ENCODE measurements around the gene MTFMT. TPM values are rescaled to one million over a fixed set of nuclear protein-coding genes. Genes with fewer than 3 reads are reported as not detected.

Gene MTFMT
- total and polyA plus RNA-seq, 2 of the 13 experiments (the other 11 are each of a cell fraction or from before 2014, with no cell fraction given), result 9.9 to 23.2 TPM

DNA sequence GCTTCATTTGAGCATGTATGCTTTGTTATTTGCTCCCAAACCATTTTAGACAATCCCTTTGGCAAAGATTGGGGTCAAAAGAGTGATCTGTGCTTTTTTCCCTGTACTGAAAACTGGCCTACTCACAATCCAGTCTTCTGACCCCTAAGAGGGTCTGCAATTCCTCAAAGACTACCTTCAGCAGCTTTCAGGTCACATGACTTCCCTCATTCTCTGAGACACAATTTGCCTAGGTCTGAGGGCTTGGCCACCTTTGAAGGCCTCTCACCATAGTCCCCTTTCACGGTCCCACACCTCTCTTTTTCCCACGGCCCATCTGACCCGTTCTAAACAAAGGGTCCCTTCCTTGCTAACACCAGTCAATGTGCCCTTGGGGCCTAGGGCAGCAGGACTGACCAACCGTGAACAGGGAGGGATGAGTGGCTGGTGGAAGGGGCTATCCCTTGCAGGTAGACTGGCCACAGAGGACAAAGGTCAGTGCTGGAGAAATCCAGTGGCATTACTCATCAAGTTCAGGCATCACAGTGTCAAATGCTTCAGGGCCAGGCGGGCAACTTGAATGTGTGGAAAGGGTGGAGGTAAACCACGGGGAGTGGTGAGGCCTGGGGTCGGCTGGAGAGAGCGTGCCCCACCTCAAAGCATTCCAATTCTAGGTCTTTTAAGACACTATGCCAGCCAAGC lies 27.6 kb upstream of the MTFMT start (continued):
- no peak for TF ChIP-seq TAF15 (IDR thresholded peaks at IDR 0.05; ENCODE audit: low read depth, low read length, poor library complexity, severe bottlenecking)
- peak; percentile 79 for TF ChIP-seq HIVEP1 (CRISPR knock-in tag; IDR thresholded peaks at IDR 0.05)
- no peak; the same call in 1 of the 2 replicates for TF ChIP-seq ZNF121 (CRISPR knock-in tag; IDR thresholded peaks at IDR 0.05)
- TF ChIP-seq ARID2 (CRISPR knock-in tag; IDR thresholded peaks at IDR 0.05; ENCODE audit: borderline replicate concordance), result 0 out of 2 replicates have a peak, but pooled peaks have one; percentile 32
- TF ChIP-seq ZNF235 (CRISPR knock-in tag; IDR thresholded peaks at IDR 0.05; ENCODE audit: borderline replicate concordance), result no peak
- TF ChIP-seq, protein P1, sequence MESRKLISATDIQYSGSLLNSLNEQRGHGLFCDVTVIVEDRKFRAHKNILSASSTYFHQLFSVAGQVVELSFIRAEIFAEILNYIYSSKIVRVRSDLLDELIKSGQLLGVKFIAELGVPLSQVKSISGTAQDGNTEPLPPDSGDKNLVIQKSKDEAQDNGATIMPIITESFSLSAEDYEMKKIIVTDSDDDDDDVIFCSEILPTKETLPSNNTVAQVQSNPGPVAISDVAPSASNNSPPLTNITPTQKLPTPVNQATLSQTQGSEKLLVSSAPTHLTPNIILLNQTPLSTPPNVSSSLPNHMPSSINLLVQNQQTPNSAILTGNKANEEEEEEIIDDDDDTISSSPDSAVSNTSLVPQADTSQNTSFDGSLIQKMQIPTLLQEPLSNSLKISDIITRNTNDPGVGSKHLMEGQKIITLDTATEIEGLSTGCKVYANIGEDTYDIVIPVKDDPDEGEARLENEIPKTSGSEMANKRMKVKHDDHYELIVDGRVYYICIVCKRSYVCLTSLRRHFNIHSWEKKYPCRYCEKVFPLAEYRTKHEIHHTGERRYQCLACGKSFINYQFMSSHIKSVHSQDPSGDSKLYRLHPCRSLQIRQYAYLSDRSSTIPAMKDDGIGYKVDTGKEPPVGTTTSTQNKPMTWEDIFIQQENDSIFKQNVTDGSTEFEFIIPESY (CRISPR knock-in tag; IDR thresholded peaks at IDR 0.05), result no peak
- no peak for TF ChIP-seq ZMAT3 (CRISPR knock-in tag; conservative IDR thresholded peaks at IDR 0.05)
- no peak for TF ChIP-seq CHD2 (IDR thresholded peaks at IDR 0.05; ENCODE audit: low read depth, low read length)
- no peak for TF ChIP-seq PAX8 (CRISPR knock-in tag; IDR thresholded peaks at IDR 0.05; ENCODE audit: borderline replicate concordance)
- no peak for TF ChIP-seq ZNF263 (CRISPR knock-in tag; IDR thresholded peaks at IDR 0.05)
- TF ChIP-seq ASH2L (IDR thresholded peaks at IDR 0.05; ENCODE audit: insufficient read length, low read depth, low read length), result peak; percentile 72
- peak; percentile 74 for TF ChIP-seq NFYC (CRISPR knock-in tag; IDR thresholded peaks at IDR 0.05)
- TF ChIP-seq CCDC6 (CRISPR knock-in tag; IDR thresholded peaks at IDR 0.05), result no peak; the same call in 1 of the 2 replicates
- no peak for TF ChIP-seq TCF12 (IDR thresholded peaks at IDR 0.05)
- TF ChIP-seq TCF12 (CRISPR knock-in tag; IDR thresholded peaks at IDR 0.05), result no peak
- TF ChIP-seq SP1 (IDR thresholded peaks at IDR 0.05), result no peak
- TF ChIP-seq SP1 (CRISPR knock-in tag; IDR thresholded peaks at IDR 0.05), result no peak
- TF ChIP-seq, protein P2, sequence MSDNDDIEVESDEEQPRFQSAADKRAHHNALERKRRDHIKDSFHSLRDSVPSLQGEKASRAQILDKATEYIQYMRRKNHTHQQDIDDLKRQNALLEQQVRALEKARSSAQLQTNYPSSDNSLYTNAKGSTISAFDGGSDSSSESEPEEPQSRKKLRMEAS (IDR thresholded peaks at IDR 0.05), result peak; percentile 70
- TF ChIP-seq TBX2 (CRISPR knock-in tag; IDR thresholded peaks at IDR 0.05; ENCODE audit: borderline replicate concordance), result peak; percentile 82
- no peak for TF ChIP-seq ZNF180 (CRISPR knock-in tag; IDR thresholded peaks at IDR 0.05; ENCODE audit: borderline replicate concordance, low read depth)
- TF ChIP-seq MED8 (CRISPR knock-in tag; IDR thresholded peaks at IDR 0.05; ENCODE audit: insufficient replicate concordance), result no peak
- TF ChIP-seq TBP (CRISPR knock-in tag; IDR thresholded peaks at IDR 0.05), result no peak
- TF ChIP-seq RELA (CRISPR knock-in tag; IDR thresholded peaks at IDR 0.05), result no peak; the same call in none of the 2 replicates
- no peak for TF ChIP-seq TOE1 (CRISPR knock-in tag; IDR thresholded peaks at IDR 0.05)
- no peak for TF ChIP-seq ZNF572 (CRISPR knock-in tag; IDR thresholded peaks at IDR 0.05)
- TF ChIP-seq HNF4A (CRISPR knock-in tag; IDR thresholded peaks at IDR 0.05), result peak; percentile 95
- no peak for TF ChIP-seq NFATC3 (CRISPR knock-in tag; IDR thresholded peaks at IDR 0.05)
- no peak for TF ChIP-seq ZNF431 (CRISPR knock-in tag; IDR thresholded peaks at IDR 0.05; ENCODE audit: borderline replicate concordance, low read depth)
